Esophagus squamous epithelium (tissue), 4 donors: ENCODE measurements around the gene ADRA2B.

ENCODE experiments used
- CTCF ChIP-seq, 6 experiments: fragments of 450-650 bp in 4 of 6; fragments of 200-600 bp in 2 of 6; sonication (generic) in 2 of 6; IDR thresholded peaks; one replicate each; pipeline ENCODE4 v1.5.1; 2016 to 2019; ENCODE audit warnings: antibody characterized with exemption in 6 of 6, mild to moderate bottlenecking in 4 of 6, moderate library complexity in 4 of 6
- POLR2A ChIP-seq, 4 donors: fragments of 450-650 bp; IDR thresholded peaks; one replicate each; pipeline ENCODE4 v1.6.1; 2017; ENCODE audit warnings: antibody characterized with exemption in 4 of 4, mild to moderate bottlenecking in 4 of 4, moderate library complexity in 3 of 4

GRCh38 chr2:96092951-96093350 lies 23.4 kb downstream of the ADRA2B start:
- no peak for TF ChIP-seq CTCF (IDR thresholded peaks at IDR 0.05)
- no peak for TF ChIP-seq POLR2A (IDR thresholded peaks at IDR 0.05)
